Caco-2 (cell line): Measurements from ENCODE around the gene NPAS3. TPM values are rescaled to one million over a fixed set of nuclear protein-coding genes. Genes with fewer than 3 reads are reported as not detected.

Source experiments
- BruUV-seq: library from RNA; stranded (reverse); fragments of 400-500 nt; replicated peaks from 2 replicates; lab custom pipeline; 2021; lab: Mats Ljungman, UMichigan
- CTCF ChIA-PET: fragments of 300-600 bp; sonication (Branson Sonifier 250); formaldehyde crosslinking; loops from one replicate; lab custom pipeline; 2022; ENCODE audit warnings: antibody characterized with exemption; lab: Charles Lee
- POLR2A ChIA-PET: fragments of 300-600 bp; sonication (Branson Sonifier 250); formaldehyde crosslinking; loops from one replicate; lab custom pipeline; 2022; ENCODE audit warnings: antibody characterized with exemption; lab: Charles Lee
- DNase-seq, 2 experiments: peaks; one replicate each; pipeline versions ENCODE4 v3.0.0 to v3.0.0-alpha.2; 2020 to 2022
- H3K27me3 ChIP-seq: replicated peaks from 2 replicates; pipeline ENCODE4 v1.6.0; 2011; ENCODE audit warnings: low read length; ENCODE audit not compliant: control insufficient read depth, insufficient read depth
- H3K36me3 ChIP-seq: 2 replicates; pipeline ENCODE4 v1.5.1; 2011; ENCODE audit warnings: low read length; ENCODE audit not compliant: control insufficient read depth, insufficient read depth
- H3K4me1 ChIP-seq: fragments of 250-450 bp; sonication (Bioruptor Pico); 2 replicates; pipeline ENCODE4 v1.5.1; 2020; ENCODE audit warnings: mild to moderate bottlenecking
- H3K4me3 ChIP-seq: 2 replicates; pipeline ENCODE4 v1.5.1; 2011; ENCODE audit warnings: low read depth, mild to moderate bottlenecking, control low read depth, low read length
- H3K9me3 ChIP-seq: fragments of 250-450 bp; sonication (Bioruptor Pico); 2 replicates; pipeline ENCODE4 v1.5.1; 2020; ENCODE audit warnings: mild to moderate bottlenecking, moderate library complexity
- H3K27ac Mint-ChIP-seq: one replicate; pipeline ENCODE4 v1.8.0; 2022; ENCODE audit warnings: mixed read lengths; ENCODE audit not compliant: unreplicated experiment
- H3K27me3 Mint-ChIP-seq: one replicate; pipeline ENCODE4 v1.8.0; 2022; ENCODE audit warnings: mixed read lengths; ENCODE audit not compliant: insufficient read depth, unreplicated experiment
- H3K36me3 Mint-ChIP-seq: one replicate; pipeline ENCODE4 v1.8.0; 2022; ENCODE audit warnings: mild to moderate bottlenecking, mixed read lengths; ENCODE audit not compliant: insufficient read depth, unreplicated experiment
- H3K4me1 Mint-ChIP-seq: one replicate; pipeline ENCODE4 v1.8.0; 2022; ENCODE audit warnings: low read depth, mixed read lengths; ENCODE audit not compliant: unreplicated experiment
- H3K4me3 Mint-ChIP-seq: one replicate; pipeline ENCODE4 v1.8.0; 2022; ENCODE audit warnings: mild to moderate bottlenecking, moderate library complexity, mixed read lengths; ENCODE audit not compliant: unreplicated experiment
- H3K9me3 Mint-ChIP-seq: one replicate; pipeline ENCODE4 v1.8.0; 2022; ENCODE audit warnings: mixed read lengths; ENCODE audit not compliant: unreplicated experiment
- CTCF ChIP-seq, 2 experiments: fragments of 200-600 bp in 1 of 2; IDR thresholded peaks; 1 replicate in 1 of 2; 2 replicates in 1 of 2; pipeline versions ENCODE4 v1.5.1 to v1.8.0; 2011 to 2022; ENCODE audit warnings: antibody characterized with exemption in 1 of 2, control low read depth in 1 of 2, inconsistent platforms in 1 of 2, low read depth in 1 of 2, low read length in 1 of 2, mild to moderate bottlenecking in 1 of 2, moderate library complexity in 1 of 2; ENCODE audit not compliant: insufficient read depth in 1 of 2, severe bottlenecking in 1 of 2, unreplicated experiment in 1 of 2
- intact Hi-C: fragments of 100-400 bp; cut with micrococcal nuclease; formaldehyde crosslinking; loops from one replicate; pipeline ENCODE4 v1.10.0; 2022; ENCODE audit not compliant: unreplicated experiment
- total RNA-seq: library from RNA; stranded (reverse); gene quantifications from 2 replicates; pipeline ENCODE4 v1.2.3, GENCODE V29; 2022

Gene NPAS3
- total RNA-seq, 1 experiment from 2014 or later, result not detected

- CTCF ChIA-PET, result no interaction called here
- H3K9me3 Mint-ChIP-seq, result no peaks in the 10 kb centered on the region
Observed at GRCh38 chr14:33636716-33637115, 698.0 kb downstream of the NPAS3 start.

GRCh38 chr14:33642080-33642479 is 703.4 kb downstream of the NPAS3 start:
- Mint-ChIP-seq H3K4me3 (no peak overlapping the region), H3K9me3 (no peaks in the 10 kb centered on the region), H3K27me3 (peaks cover 16% of the 10 kb centered on the region), H3K36me3 (no peaks in the 10 kb centered on the region), H3K4me1 (peaks cover 6% of the 10 kb centered on the region), H3K27ac (no peak overlapping the region)
- ChIA-PET CTCF (no interaction called here), POLR2A (no interaction called here)
- TF ChIP-seq CTCF (IDR thresholded peaks at IDR 0.05; ENCODE audit: insufficient read depth in 1 of 2, low read depth in 1 of 2, low read length in 1 of 2, severe bottlenecking in 1 of 2, unreplicated experiment in 1 of 2), result no peak
- no peak for DNase-seq
- Histone ChIP-seq H3K9me3 (no peaks in the 10 kb centered on the region), H3K4me1 (no peaks in the 10 kb centered on the region), H3K27me3 (no peaks in the 10 kb centered on the region), H3K36me3 (no peaks in the 10 kb centered on the region), H3K4me3 (no peak overlapping the region)
- no TSS peak for BruUV-seq
- intact Hi-C loops, result no loop called here

More at GRCh38 chr14:33636716-33637115, 698.0 kb downstream of the NPAS3 start:
- BruUV-seq, result no TSS peak
- no peak overlapping the region for H3K4me3 Mint-ChIP-seq
- Histone ChIP-seq H3K4me1 (no peaks in the 10 kb centered on the region), H3K36me3 (no peaks in the 10 kb centered on the region), H3K4me3 (no peak overlapping the region), H3K27me3 (no peaks in the 10 kb centered on the region), H3K9me3 (no peaks in the 10 kb centered on the region)
- H3K27ac Mint-ChIP-seq, result no peak overlapping the region
- no peak for DNase-seq
- intact Hi-C loops, result no loop called here
- H3K36me3 Mint-ChIP-seq, result no peaks in the 10 kb centered on the region
- H3K4me1 Mint-ChIP-seq, result no peaks in the 10 kb centered on the region
- peaks cover 19% of the 10 kb centered on the region for H3K27me3 Mint-ChIP-seq
- POLR2A ChIA-PET, result no interaction called here
- no peak for TF ChIP-seq CTCF (IDR thresholded peaks at IDR 0.05; ENCODE audit: insufficient read depth in 1 of 2, low read depth in 1 of 2, low read length in 1 of 2, severe bottlenecking in 1 of 2, unreplicated experiment in 1 of 2)

GRCh38 chr14:33642691-33643244 is 704.1 kb downstream of the NPAS3 start:
- Mint-ChIP-seq H3K9me3 (no peaks in the 10 kb centered on the region), H3K36me3 (no peaks in the 10 kb centered on the region), H3K27ac (no peak overlapping the region), H3K27me3 (peaks cover 16% of the 10 kb centered on the region), H3K4me1 (peaks cover 6% of the 10 kb centered on the region), H3K4me3 (no peak overlapping the region)
- intact Hi-C loops, result no loop called here
- no peak for TF ChIP-seq CTCF (IDR thresholded peaks at IDR 0.05; ENCODE audit: insufficient read depth in 1 of 2, low read depth in 1 of 2, low read length in 1 of 2, severe bottlenecking in 1 of 2, unreplicated experiment in 1 of 2)
- DNase-seq, result no peak
- Histone ChIP-seq H3K4me3 (no peak overlapping the region), H3K27me3 (no peaks in the 10 kb centered on the region), H3K9me3 (no peaks in the 10 kb centered on the region), H3K36me3 (no peaks in the 10 kb centered on the region), H3K4me1 (no peaks in the 10 kb centered on the region)
- ChIA-PET POLR2A (no interaction called here), CTCF (no interaction called here)
- BruUV-seq, result no TSS peak
